K562 (cell line): Measurements from ENCODE around the gene VWA1. TPM values are rescaled to one million over a fixed set of nuclear protein-coding genes. Genes with fewer than 3 reads are reported as not detected.

Experiments
- BRCA1 ChIP-seq, 2 experiments: fragments of 450-650 bp in 1 of 2; sonication (generic) in 1 of 2; formaldehyde crosslinking in 1 of 2; IDR thresholded peaks; 2 replicates each; pipeline versions ENCODE4 v1.5.0 to v1.6.1; 2017 to 2020; ENCODE audit warnings: mild to moderate bottlenecking in 1 of 2, missing genetic modification reagents in 1 of 2
- C11orf30 ChIP-seq: fragments of 450-650 bp; IDR thresholded peaks from 2 replicates; pipeline ENCODE4 v1.6.1; 2016; ENCODE audit warnings: low read depth, mild to moderate bottlenecking
- CCNT2 ChIP-seq: IDR thresholded peaks from 2 replicates; pipeline ENCODE4 v1.6.1; 2011; ENCODE audit warnings: borderline replicate concordance, low read depth, mild to moderate bottlenecking, moderate library complexity, mixed read lengths, low read length; ENCODE audit not compliant: insufficient read length; ENCODE audit errors: extremely low read depth
- CSDE1 ChIP-seq, 2 experiments: fragments of 450-650 bp; IDR thresholded peaks; 2 replicates each; pipeline ENCODE4 v1.6.1; 2016; ENCODE audit warnings: mild to moderate bottlenecking in 1 of 2
- ELF4 ChIP-seq: fragments of 450-650 bp; formaldehyde crosslinking; IDR thresholded peaks from 2 replicates; pipeline ENCODE4 v1.4.0; 2022; ENCODE audit warnings: missing genetic modification characterization
- FOXJ2 ChIP-seq: fragments of 200-800 bp; sonication (Bioruptor generic); IDR thresholded peaks from 2 replicates; pipeline ENCODE4 v1.6.1; 2016; ENCODE audit warnings: missing genetic modification characterization, missing compliant biosample characterization
- FOXP1 ChIP-seq: sonication (generic); formaldehyde crosslinking; IDR thresholded peaks from 2 replicates; pipeline ENCODE4 v1.8.0; 2022; ENCODE audit warnings: mild to moderate bottlenecking, missing genetic modification reagents
- GABPB1 ChIP-seq: sonication (generic); formaldehyde crosslinking; IDR thresholded peaks from 2 replicates; pipeline ENCODE4 v1.8.0; 2022; ENCODE audit warnings: mild to moderate bottlenecking, missing genetic modification reagents
- HDAC2 ChIP-seq: fragments of 450-650 bp; IDR thresholded peaks from 2 replicates; pipeline ENCODE4 v1.6.1; 2016; ENCODE audit warnings: mild to moderate bottlenecking
- KDM2B ChIP-seq: fragments of 250-450 bp; sonication (Bioruptor Pico); IDR thresholded peaks from 2 replicates; pipeline ENCODE4 v1.8.0; 2021; ENCODE audit warnings: mild to moderate bottlenecking, moderate library complexity
- MNT ChIP-seq, 2 experiments: fragments of 450-650 bp; conservative IDR thresholded peaks; 2 replicates each; pipeline ENCODE4 v1.6.1; 2017; ENCODE audit warnings: mild to moderate bottlenecking in 2 of 2, moderate library complexity in 2 of 2
- MXI1 ChIP-seq: IDR thresholded peaks from 2 replicates; pipeline ENCODE4 v1.6.1; 2011; ENCODE audit warnings: low read depth, mild to moderate bottlenecking, improper control_type of control experiment, low read length
- NFRKB ChIP-seq: fragments of 450-650 bp; IDR thresholded peaks from 2 replicates; pipeline ENCODE4 v1.6.1; 2016; ENCODE audit warnings: low read depth
- POLR2G ChIP-seq: fragments of 200-400 bp; formaldehyde crosslinking; IDR thresholded peaks from 2 replicates; pipeline ENCODE4 v1.6.1; 2017; ENCODE audit warnings: low read depth, mild to moderate bottlenecking, antibody characterized with exemption, low read length, moderate library complexity
- POLR2H ChIP-seq: IDR thresholded peaks from 2 replicates; pipeline ENCODE4 v1.6.1; 2016; ENCODE audit warnings: missing genetic modification characterization, low read depth, mild to moderate bottlenecking, control low read depth, missing compliant biosample characterization, moderate library complexity
- SFPQ ChIP-seq: fragments of 200-400 bp; formaldehyde crosslinking; IDR thresholded peaks from 2 replicates; pipeline ENCODE4 v1.6.1; 2017; ENCODE audit warnings: mild to moderate bottlenecking, low read depth, low read length, moderate library complexity
- SIN3A ChIP-seq, 2 experiments: fragments of 150-350 bp in 1 of 2; IDR thresholded peaks; 2 replicates each; pipeline ENCODE4 v1.6.1; 2011 to 2016; ENCODE audit warnings: borderline replicate concordance in 2 of 2, low read depth in 2 of 2, low read length in 2 of 2, mild to moderate bottlenecking in 2 of 2, moderate library complexity in 2 of 2; ENCODE audit not compliant: control insufficient read depth in 1 of 2
- SMAD1 ChIP-seq: fragments of 150-350 bp; IDR thresholded peaks from 2 replicates; pipeline ENCODE4 v1.6.1; 2014; ENCODE audit warnings: low read length, low read depth; ENCODE audit not compliant: partially characterized antibody
- TBL1XR1 ChIP-seq, 2 experiments: IDR thresholded peaks; 2 replicates each; pipeline ENCODE4 v1.6.1; 2012; ENCODE audit warnings: improper control_type of control experiment in 2 of 2, low read length in 2 of 2, mild to moderate bottlenecking in 1 of 2
- TCF3 ChIP-seq: sonication (generic); formaldehyde crosslinking; IDR thresholded peaks from 2 replicates; pipeline ENCODE4 v1.4.0; 2020; ENCODE audit warnings: mild to moderate bottlenecking, missing genetic modification reagents
- THRAP3 ChIP-seq: fragments of 450-650 bp; IDR thresholded peaks from 2 replicates; pipeline ENCODE4 v1.6.1; 2016; ENCODE audit warnings: mild to moderate bottlenecking, inconsistent platforms, borderline replicate concordance
- TOE1 ChIP-seq, 2 experiments: fragments of 450-650 bp in 1 of 2; sonication (generic) in 1 of 2; formaldehyde crosslinking in 1 of 2; IDR thresholded peaks; 2 replicates each; pipeline versions ENCODE4 v1.7.1 to v1.8.0; 2016 to 2022; ENCODE audit warnings: borderline replicate concordance in 2 of 2, mild to moderate bottlenecking in 2 of 2, antibody characterized with exemption in 1 of 2, inconsistent platforms in 1 of 2, low read depth in 1 of 2, missing genetic modification reagents in 1 of 2, moderate library complexity in 1 of 2
- XRCC4 ChIP-seq: IDR thresholded peaks from one replicate; pipeline ENCODE4 v1.6.1; 2011; ENCODE audit not compliant: insufficient read depth, insufficient read length; ENCODE audit errors: extremely low read depth
- ZNF134 ChIP-seq: fragments of 250-450 bp; sonication (Bioruptor Pico); conservative IDR thresholded peaks from 2 replicates; pipeline ENCODE4 v1.4.0; 2020
- ZNF766 ChIP-seq: fragments of 200-800 bp; sonication (Bioruptor generic); conservative IDR thresholded peaks from 2 replicates; pipeline ENCODE4 v1.6.1; 2016; ENCODE audit warnings: missing genetic modification characterization, missing compliant biosample characterization
- polyA plus RNA-seq, 8 experiments: library from polyadenylated mRNA; depleted of rRNA in 4 of 8; stranded (reverse) in 5 of 8; unstranded in 3 of 8; fragments of >200 nt; fragmentation: Nextera tagmentation in 2 of 8; fragmentation: Illumina TruSeq in 1 of 8; extraction: Ambion mirVana in 2 of 8; extraction: Trizol in 1 of 8; gene quantifications; 2 replicates each; pipeline versions ENCODE4 v1.2.1 to v1.2.3, GENCODE V29; 2011 to 2014; ENCODE audit warnings: inconsistent platforms in 1 of 8, missing spikeins in 1 of 8
- total RNA-seq, 7 experiments: library from RNA; depleted of rRNA in 6 of 7; stranded (reverse); fragments of >200 nt in 6 of 7; fragmentation: Illumina TruSeq in 2 of 7; extraction: Trizol in 2 of 7; gene quantifications; 2 replicates each; pipeline versions ENCODE4 v1.2.1 to v1.2.3, GENCODE V29; 2011 to 2021; ENCODE audit warnings: low replicate concordance in 1 of 7

VWA1 gene
- total and polyA plus RNA-seq, 9 of the 15 experiments (the other 6 are each of a cell fraction or from before 2014, with no cell fraction given), result 0.01 to 6.4 (median 0.85) TPM

- TF ChIP-seq GABPB1 (CRISPR knock-in tag) (peak; percentile 96), ZNF766 (no peak), NFRKB (no peak), FOXP1 (CRISPR knock-in tag) (no peak; the same call in 1 of the 2 replicates), MXI1 (peak; percentile 90; the same call in 1 of the 2 replicates), ELF4 (CRISPR knock-in tag) (no peak), C11orf30 (peak; percentile 99), BRCA1 (IDR thresholded peaks at IDR 0.05) (no peak), BRCA1 (CRISPR knock-in tag; IDR thresholded peaks at IDR 0.05) (no peak), TBL1XR1 (IDR thresholded peaks at IDR 0.05; ENCODE audit: low read length in 2 of 2) (peak; percentile 30 to 94; a peak in 2 of 4 replicates), XRCC4 (no peak), TCF3 (CRISPR knock-in tag) (no peak), CCNT2 (peak; percentile 68), HDAC2 (peak; percentile 67), SFPQ (no peak), ZNF134 (CRISPR knock-in tag) (no peak), POLR2G (peak; percentile 87), FOXJ2 (tag) (no peak), CSDE1 (IDR thresholded peaks at IDR 0.05) (peak in 1 of 2 experiments; percentile 86; a peak in 1 of 4 replicates), KDM2B (CRISPR knock-in tag) (no peak), THRAP3 (no peak), MNT (conservative IDR thresholded peaks at IDR 0.05) (peak; percentile 99 to 100), TOE1 (IDR thresholded peaks at IDR 0.05; ENCODE audit: borderline replicate concordance) (peak; percentile 48; the same call in 1 of the 2 replicates), TOE1 (CRISPR knock-in tag; IDR thresholded peaks at IDR 0.05; ENCODE audit: borderline replicate concordance, low read depth) (0 out of 2 replicates have a peak, but pooled peaks have one; percentile 23), SMAD1 (no peak), POLR2H (tag) (no peak), SIN3A (IDR thresholded peaks at IDR 0.05; ENCODE audit: borderline replicate concordance in 2 of 2, control insufficient read depth in 1 of 2, low read depth in 2 of 2, low read length in 2 of 2) (peak; percentile 71 to 97)
Observed at GRCh38 chr1:1471389-1472052, 36.0 kb downstream of the VWA1 start, which contains the start of gene ATAD3B (continued).
